Caco-2 (cell line): ENCODE data around the gene ING4. TPM values are rescaled to one million over a fixed set of nuclear protein-coding genes. Genes with fewer than 3 reads are reported as not detected.

ENCODE experiments used
- BruUV-seq: library from RNA; stranded (reverse); fragments of 400-500 nt; replicated peaks from 2 replicates; lab custom pipeline; 2021; lab: Mats Ljungman, UMichigan
- CTCF ChIA-PET: fragments of 300-600 bp; sonication (Branson Sonifier 250); formaldehyde crosslinking; loops from one replicate; lab custom pipeline; 2022; ENCODE audit warnings: antibody characterized with exemption; lab: Charles Lee
- POLR2A ChIA-PET: fragments of 300-600 bp; sonication (Branson Sonifier 250); formaldehyde crosslinking; loops from one replicate; lab custom pipeline; 2022; ENCODE audit warnings: antibody characterized with exemption; lab: Charles Lee
- DNase-seq, 2 experiments: peaks; one replicate each; pipeline versions ENCODE4 v3.0.0 to v3.0.0-alpha.2; 2020 to 2022
- H3K27me3 ChIP-seq: replicated peaks from 2 replicates; pipeline ENCODE4 v1.6.0; 2011; ENCODE audit warnings: low read length; ENCODE audit not compliant: control insufficient read depth, insufficient read depth
- H3K36me3 ChIP-seq: 2 replicates; pipeline ENCODE4 v1.5.1; 2011; ENCODE audit warnings: low read length; ENCODE audit not compliant: control insufficient read depth, insufficient read depth
- H3K4me1 ChIP-seq: fragments of 250-450 bp; sonication (Bioruptor Pico); 2 replicates; pipeline ENCODE4 v1.5.1; 2020; ENCODE audit warnings: mild to moderate bottlenecking
- H3K4me3 ChIP-seq: 2 replicates; pipeline ENCODE4 v1.5.1; 2011; ENCODE audit warnings: low read depth, mild to moderate bottlenecking, control low read depth, low read length
- H3K9me3 ChIP-seq: fragments of 250-450 bp; sonication (Bioruptor Pico); 2 replicates; pipeline ENCODE4 v1.5.1; 2020; ENCODE audit warnings: mild to moderate bottlenecking, moderate library complexity
- H3K27ac Mint-ChIP-seq: one replicate; pipeline ENCODE4 v1.8.0; 2022; ENCODE audit warnings: mixed read lengths; ENCODE audit not compliant: unreplicated experiment
- H3K27me3 Mint-ChIP-seq: one replicate; pipeline ENCODE4 v1.8.0; 2022; ENCODE audit warnings: mixed read lengths; ENCODE audit not compliant: insufficient read depth, unreplicated experiment
- H3K36me3 Mint-ChIP-seq: one replicate; pipeline ENCODE4 v1.8.0; 2022; ENCODE audit warnings: mild to moderate bottlenecking, mixed read lengths; ENCODE audit not compliant: insufficient read depth, unreplicated experiment
- H3K4me1 Mint-ChIP-seq: one replicate; pipeline ENCODE4 v1.8.0; 2022; ENCODE audit warnings: low read depth, mixed read lengths; ENCODE audit not compliant: unreplicated experiment
- H3K4me3 Mint-ChIP-seq: one replicate; pipeline ENCODE4 v1.8.0; 2022; ENCODE audit warnings: mild to moderate bottlenecking, moderate library complexity, mixed read lengths; ENCODE audit not compliant: unreplicated experiment
- H3K9me3 Mint-ChIP-seq: one replicate; pipeline ENCODE4 v1.8.0; 2022; ENCODE audit warnings: mixed read lengths; ENCODE audit not compliant: unreplicated experiment
- CTCF ChIP-seq, 2 experiments: fragments of 200-600 bp in 1 of 2; IDR thresholded peaks; 1 replicate in 1 of 2; 2 replicates in 1 of 2; pipeline versions ENCODE4 v1.5.1 to v1.8.0; 2011 to 2022; ENCODE audit warnings: antibody characterized with exemption in 1 of 2, control low read depth in 1 of 2, inconsistent platforms in 1 of 2, low read depth in 1 of 2, low read length in 1 of 2, mild to moderate bottlenecking in 1 of 2, moderate library complexity in 1 of 2; ENCODE audit not compliant: insufficient read depth in 1 of 2, severe bottlenecking in 1 of 2, unreplicated experiment in 1 of 2
- intact Hi-C: fragments of 100-400 bp; cut with micrococcal nuclease; formaldehyde crosslinking; loops from one replicate; pipeline ENCODE4 v1.10.0; 2022; ENCODE audit not compliant: unreplicated experiment
- total RNA-seq: library from RNA; stranded (reverse); gene quantifications from 2 replicates; pipeline ENCODE4 v1.2.3, GENCODE V29; 2022

ING4 gene
- total RNA-seq, 1 experiment from 2014 or later = 32.8 TPM

GRCh38 chr12:6698352-6699046, 35.6 kb upstream of the ING4 start:
- H3K4me3 Mint-ChIP-seq = no peak overlapping the region
- intact Hi-C loops = loop anchor here (1.0 to 5.0 kb wide), 5 partner anchors 9 to 146 kb away; partner anchors contain the start of genes ING4 and ZNF384
- no peaks in the 10 kb centered on the region for H3K9me3 Mint-ChIP-seq
- H3K27ac Mint-ChIP-seq = no peak overlapping the region
- H3K4me1 Mint-ChIP-seq = peaks cover 11% of the 10 kb centered on the region
- CTCF ChIA-PET = interaction anchor here (0.6 to 1.3 kb wide), 9 partner anchors 9 to 160 kb away, joined by 3 to 15 read pairs (median 3); partner anchors contain the start of genes COPS7A and ZNF384
- TF ChIP-seq CTCF (IDR thresholded peaks at IDR 0.05; ENCODE audit: insufficient read depth in 1 of 2, low read depth in 1 of 2, low read length in 1 of 2, severe bottlenecking in 1 of 2, unreplicated experiment in 1 of 2) = no peak
- Histone ChIP-seq H3K4me3 (no peak overlapping the region), H3K4me1 (peaks cover 5% of the 10 kb centered on the region), H3K27me3 (peaks cover 5% of the 10 kb centered on the region), H3K9me3 (no peaks in the 10 kb centered on the region), H3K36me3 (no peaks in the 10 kb centered on the region)
- BruUV-seq = no TSS peak
- peaks cover 53% of the 10 kb centered on the region for H3K27me3 Mint-ChIP-seq
- H3K36me3 Mint-ChIP-seq = peaks cover 6% of the 10 kb centered on the region
- no peak for DNase-seq
- POLR2A ChIA-PET = interaction anchor here (0.8 to 1.0 kb wide), 2 partner anchors 9 to 26 kb away, joined by 3 to 4 read pairs; partner anchors contain the start of genes COPS7A and ZNF384

GRCh38 chr12:6697584-6698351, 34.8 kb upstream of the ING4 start:
- Histone ChIP-seq H3K36me3 (no peaks in the 10 kb centered on the region), H3K9me3 (no peaks in the 10 kb centered on the region), H3K27me3 (peaks cover 5% of the 10 kb centered on the region), H3K4me3 (no peak overlapping the region), H3K4me1 (peaks cover 5% of the 10 kb centered on the region)
- H3K4me3 Mint-ChIP-seq = no peak overlapping the region
- peaks cover 51% of the 10 kb centered on the region for H3K27me3 Mint-ChIP-seq
- peak; percentile 90 to 93 for TF ChIP-seq CTCF (IDR thresholded peaks at IDR 0.05; ENCODE audit: insufficient read depth in 1 of 2, low read depth in 1 of 2, low read length in 1 of 2, severe bottlenecking in 1 of 2, unreplicated experiment in 1 of 2)
- H3K4me1 Mint-ChIP-seq = peaks cover 9% of the 10 kb centered on the region
- BruUV-seq = no TSS peak
- H3K36me3 Mint-ChIP-seq = peaks cover 6% of the 10 kb centered on the region
- intact Hi-C loops = loop anchor here (1.0 to 5.0 kb wide), 5 partner anchors 8 to 145 kb away; partner anchors contain the start of genes ING4 and ZNF384
- H3K9me3 Mint-ChIP-seq = no peaks in the 10 kb centered on the region
- POLR2A ChIA-PET = interaction anchor here (1.0 kb wide), 1 partner anchor 8 kb away, joined by 4 read pairs; the partner anchor contains the start of gene ZNF384
- DNase-seq = peak; percentile 78 to 81
- H3K27ac Mint-ChIP-seq = no peak overlapping the region
- CTCF ChIA-PET = interaction anchor here (1.0 to 1.3 kb wide), 6 partner anchors 8 to 159 kb away, joined by 3 to 15 read pairs (median 4); partner anchors contain the start of genes COPS7A and ZNF384
